SK-N-SH (cell line): ENCODE measurements around the gene HEMK1.

Source experiments
- CHD2 ChIP-seq: fragments of 150-350 bp; IDR thresholded peaks from 2 replicates; pipeline ENCODE4 v1.6.1; 2018; ENCODE audit warnings: low read length; ENCODE audit not compliant: partially characterized antibody
- CTCF ChIP-seq: fragments of 200-600 bp; sonication (generic); IDR thresholded peaks from 2 replicates; pipeline ENCODE4 v1.6.1; 2017; ENCODE audit warnings: antibody characterized with exemption, mild to moderate bottlenecking, moderate library complexity
- EP300 ChIP-seq, 2 experiments: IDR thresholded peaks; 2 replicates each; pipeline versions ENCODE4 v1.4.0 to v1.6.1; 2012; ENCODE audit warnings: borderline replicate concordance in 1 of 2, low read depth in 1 of 2, low read length in 1 of 2
- EZH2phosphoT487 ChIP-seq: fragments of 200-600 bp; sonication (generic); IDR thresholded peaks from 2 replicates; pipeline ENCODE4 v1.6.1; 2017; ENCODE audit warnings: low read depth, mixed run types, mild to moderate bottlenecking, antibody characterized with exemption, moderate library complexity, borderline replicate concordance
- GABPA ChIP-seq: IDR thresholded peaks from 2 replicates; pipeline ENCODE4 v1.4.0; 2012; ENCODE audit warnings: low read depth, mild to moderate bottlenecking
- MXI1 ChIP-seq: IDR thresholded peaks from 2 replicates; pipeline ENCODE4 v1.6.1; 2012; ENCODE audit warnings: mild to moderate bottlenecking, low read depth, low read length, improper control_type of control experiment
- POLR2AphosphoS5 ChIP-seq: IDR thresholded peaks from 2 replicates; pipeline ENCODE4 v1.6.1; 2012; ENCODE audit warnings: low read depth, low read length
- RAD21 ChIP-seq: IDR thresholded peaks from 2 replicates; pipeline ENCODE4 v1.6.1; 2012; ENCODE audit warnings: mild to moderate bottlenecking, low read length
- SIN3A ChIP-seq: IDR thresholded peaks from 2 replicates; pipeline ENCODE4 v1.6.1; 2012; ENCODE audit warnings: low read depth, mild to moderate bottlenecking, low read length, moderate library complexity, borderline replicate concordance
- SMC3 ChIP-seq: IDR thresholded peaks from 2 replicates; pipeline ENCODE4 v1.6.1; 2012; ENCODE audit warnings: low read depth, low read length, improper control_type of control experiment
- TEAD4 ChIP-seq: IDR thresholded peaks from 2 replicates; pipeline ENCODE4 v1.4.0; 2012; ENCODE audit warnings: mild to moderate bottlenecking, borderline replicate concordance; ENCODE audit not compliant: insufficient read depth
- YY1 ChIP-seq: IDR thresholded peaks from 2 replicates; pipeline ENCODE4 v1.4.0; 2012; ENCODE audit warnings: low read depth, mild to moderate bottlenecking

GRCh38 chr3:50532062-50532705 is 37.1 kb upstream of the HEMK1 start:
- TF ChIP-seq SIN3A (no peak), YY1 (no peak), EZH2phosphoT487 (no peak), CTCF (no peak), EP300 (IDR thresholded peaks at IDR 0.05; ENCODE audit: borderline replicate concordance in 1 of 2, low read depth in 1 of 2, low read length in 1 of 2) (no peak), SMC3 (no peak), POLR2AphosphoS5 (no peak), RAD21 (no peak), GABPA (no peak), TEAD4 (no peak), CHD2 (no peak), MXI1 (no peak)
